Measurements from ENCODE around the gene CASP8AP2. TPM values are rescaled to one million over a fixed set of nuclear protein-coding genes. Genes with fewer than 3 reads are reported as not detected.

Gene CASP8AP2
- total RNA-seq, 1 donor from 2014 or later: 12.1 TPM

DNA sequence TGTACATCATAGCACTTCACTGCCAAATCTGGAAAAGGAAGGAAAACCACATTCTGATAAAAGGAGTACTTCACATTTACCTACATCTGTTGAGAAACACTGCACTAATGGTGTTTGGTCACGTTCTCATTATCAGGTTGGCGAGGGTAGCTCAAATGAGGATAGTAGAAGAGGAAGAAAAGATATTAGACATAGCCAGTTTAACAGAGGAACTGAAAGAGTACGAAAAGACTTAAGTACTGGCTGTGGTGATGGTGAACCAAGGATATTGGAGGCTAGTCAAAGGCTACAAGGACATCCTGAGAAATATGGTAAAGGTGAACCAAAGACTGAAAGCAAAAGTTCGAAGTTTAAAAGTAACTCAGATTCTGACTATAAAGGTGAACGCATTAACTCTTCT is 32.6 kb downstream of the CASP8AP2 start:
- FAIRE-seq: no peak
- Histone ChIP-seq H3K27ac (ENCODE audit: low read depth, low read length) (no peak overlapping the region), H3K9ac (ENCODE audit: low read length) (no peak overlapping the region), H3K36me3 (ENCODE audit: insufficient read depth, low read length) (peaks cover 49% of the 10 kb centered on the region), H2AFZ (ENCODE audit: low read depth, low read length) (no peak overlapping the region), H3K4me3 (ENCODE audit: insufficient read depth, low read depth, low read length) (no peak overlapping the region), H3K9me3 (ENCODE audit: insufficient read depth, low read depth, low read length) (no peaks in the 10 kb centered on the region), H3K27me3 (ENCODE audit: insufficient read depth, low read length) (no peaks in the 10 kb centered on the region), H3K4me2 (ENCODE audit: low read length) (no peak overlapping the region), H4K20me1 (ENCODE audit: insufficient read depth, low read length) (no peaks in the 10 kb centered on the region), H3K4me1 (ENCODE audit: insufficient read depth, low read length) (no peaks in the 10 kb centered on the region), H3K79me2 (ENCODE audit: insufficient read depth, low read length) (no peaks in the 10 kb centered on the region)
- DNase-seq (ENCODE audit: low read depth): no peak
- Mint-ChIP-seq H3K27ac (ENCODE audit: unreplicated experiment) (no peak overlapping the region), H3K9me3 (ENCODE audit: unreplicated experiment) (no peaks in the 10 kb centered on the region), H3K4me1 (ENCODE audit: low read depth, unreplicated experiment) (no peaks in the 10 kb centered on the region), H3K36me3 (ENCODE audit: low read depth, unreplicated experiment) (peaks cover 27% of the 10 kb centered on the region), H3K27me3 (ENCODE audit: low read depth, unreplicated experiment) (no peaks in the 10 kb centered on the region), H3K4me3 (ENCODE audit: unreplicated experiment) (no peak overlapping the region)
- TF ChIP-seq, protein P1, sequence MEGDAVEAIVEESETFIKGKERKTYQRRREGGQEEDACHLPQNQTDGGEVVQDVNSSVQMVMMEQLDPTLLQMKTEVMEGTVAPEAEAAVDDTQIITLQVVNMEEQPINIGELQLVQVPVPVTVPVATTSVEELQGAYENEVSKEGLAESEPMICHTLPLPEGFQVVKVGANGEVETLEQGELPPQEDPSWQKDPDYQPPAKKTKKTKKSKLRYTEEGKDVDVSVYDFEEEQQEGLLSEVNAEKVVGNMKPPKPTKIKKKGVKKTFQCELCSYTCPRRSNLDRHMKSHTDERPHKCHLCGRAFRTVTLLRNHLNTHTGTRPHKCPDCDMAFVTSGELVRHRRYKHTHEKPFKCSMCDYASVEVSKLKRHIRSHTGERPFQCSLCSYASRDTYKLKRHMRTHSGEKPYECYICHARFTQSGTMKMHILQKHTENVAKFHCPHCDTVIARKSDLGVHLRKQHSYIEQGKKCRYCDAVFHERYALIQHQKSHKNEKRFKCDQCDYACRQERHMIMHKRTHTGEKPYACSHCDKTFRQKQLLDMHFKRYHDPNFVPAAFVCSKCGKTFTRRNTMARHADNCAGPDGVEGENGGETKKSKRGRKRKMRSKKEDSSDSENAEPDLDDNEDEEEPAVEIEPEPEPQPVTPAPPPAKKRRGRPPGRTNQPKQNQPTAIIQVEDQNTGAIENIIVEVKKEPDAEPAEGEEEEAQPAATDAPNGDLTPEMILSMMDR (IDR thresholded peaks at IDR 0.05; ENCODE audit: insufficient read depth, low read depth, low read length): no peak
- TF ChIP-seq EZH2 (IDR thresholded peaks at IDR 0.05; ENCODE audit: insufficient read depth, low read length): no peak

DNA sequence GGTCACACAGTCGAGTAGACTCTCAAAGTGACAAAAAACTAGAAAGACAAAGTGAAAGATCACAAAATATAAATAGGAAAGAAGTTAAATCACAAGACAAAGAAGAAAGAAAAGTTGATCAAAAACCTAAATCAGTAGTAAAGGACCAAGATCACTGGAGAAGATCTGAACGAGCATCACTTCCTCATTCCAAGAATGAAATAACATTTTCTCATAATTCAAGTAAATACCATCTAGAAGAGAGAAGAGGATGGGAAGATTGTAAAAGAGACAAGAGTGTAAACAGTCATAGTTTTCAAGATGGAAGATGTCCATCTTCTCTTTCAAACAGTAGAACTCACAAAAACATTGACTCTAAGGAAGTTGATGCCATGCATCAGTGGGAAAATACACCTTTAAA is 33.0 kb downstream of the CASP8AP2 start:
- Histone ChIP-seq H2AFZ (ENCODE audit: low read depth, low read length) (no peak overlapping the region), H3K36me3 (ENCODE audit: insufficient read depth, low read length) (peaks cover 51% of the 10 kb centered on the region), H3K4me2 (ENCODE audit: low read length) (no peak overlapping the region), H3K9ac (ENCODE audit: low read length) (no peak overlapping the region), H3K9me3 (ENCODE audit: insufficient read depth, low read depth, low read length) (no peaks in the 10 kb centered on the region), H3K27ac (ENCODE audit: low read depth, low read length) (no peak overlapping the region), H4K20me1 (ENCODE audit: insufficient read depth, low read length) (no peaks in the 10 kb centered on the region), H3K27me3 (ENCODE audit: insufficient read depth, low read length) (no peaks in the 10 kb centered on the region), H3K4me1 (ENCODE audit: insufficient read depth, low read length) (no peaks in the 10 kb centered on the region), H3K4me3 (ENCODE audit: insufficient read depth, low read depth, low read length) (no peak overlapping the region), H3K79me2 (ENCODE audit: insufficient read depth, low read length) (no peaks in the 10 kb centered on the region)
- H3K4me1 Mint-ChIP-seq (ENCODE audit: low read depth, unreplicated experiment): no peaks in the 10 kb centered on the region
- DNase-seq (ENCODE audit: low read depth) (no peak), FAIRE-seq (no peak)
- H3K4me3 Mint-ChIP-seq (ENCODE audit: unreplicated experiment): no peak overlapping the region
- no peaks in the 10 kb centered on the region for H3K9me3 Mint-ChIP-seq (ENCODE audit: unreplicated experiment)
- H3K27me3 Mint-ChIP-seq (ENCODE audit: low read depth, unreplicated experiment): no peaks in the 10 kb centered on the region
- no peak overlapping the region for H3K27ac Mint-ChIP-seq (ENCODE audit: unreplicated experiment)
- peaks cover 31% of the 10 kb centered on the region for H3K36me3 Mint-ChIP-seq (ENCODE audit: low read depth, unreplicated experiment)
- no peak for TF ChIP-seq EZH2 (IDR thresholded peaks at IDR 0.05; ENCODE audit: insufficient read depth, low read length)
- TF ChIP-seq, protein P1 (IDR thresholded peaks at IDR 0.05; ENCODE audit: insufficient read depth, low read depth, low read length): no peak

DNA sequence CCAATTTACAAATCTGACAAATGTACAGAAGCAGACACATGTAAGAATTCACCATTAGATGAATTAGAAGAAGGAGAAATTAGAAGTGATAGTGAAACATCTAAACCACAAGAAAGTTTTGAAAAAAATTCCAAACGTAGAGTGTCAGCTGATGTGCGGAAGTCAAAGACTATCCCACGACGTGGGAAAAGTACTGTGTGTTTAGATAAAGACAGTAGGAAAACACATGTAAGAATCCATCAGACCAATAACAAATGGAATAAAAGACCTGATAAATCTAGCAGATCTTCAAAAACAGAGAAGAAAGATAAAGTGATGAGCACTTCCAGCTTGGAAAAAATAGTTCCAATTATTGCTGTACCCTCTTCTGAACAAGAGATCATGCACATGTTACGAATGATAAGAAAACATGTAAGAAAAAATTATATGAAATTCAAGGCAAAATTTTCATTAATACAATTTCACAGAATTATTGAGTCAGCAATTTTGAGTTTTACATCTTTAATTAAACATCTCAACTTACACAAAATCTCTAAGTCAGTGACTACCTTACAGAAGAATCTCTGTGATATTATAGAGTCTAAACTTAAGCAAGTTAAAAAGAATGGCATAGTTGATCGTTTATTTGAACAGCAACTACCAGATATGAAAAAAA is 36.5 kb downstream of the CASP8AP2 start:
- Histone ChIP-seq H4K20me1 (ENCODE audit: insufficient read depth, low read length) (no peaks in the 10 kb centered on the region), H3K4me3 (ENCODE audit: insufficient read depth, low read depth, low read length) (no peak overlapping the region), H3K9ac (ENCODE audit: low read length) (no peak overlapping the region), H3K4me2 (ENCODE audit: low read length) (no peak overlapping the region), H3K79me2 (ENCODE audit: insufficient read depth, low read length) (no peaks in the 10 kb centered on the region), H3K9me3 (ENCODE audit: insufficient read depth, low read depth, low read length) (no peaks in the 10 kb centered on the region), H3K4me1 (ENCODE audit: insufficient read depth, low read length) (no peaks in the 10 kb centered on the region), H3K27ac (ENCODE audit: low read depth, low read length) (no peak overlapping the region), H2AFZ (ENCODE audit: low read depth, low read length) (no peak overlapping the region), H3K27me3 (ENCODE audit: insufficient read depth, low read length) (no peaks in the 10 kb centered on the region), H3K36me3 (ENCODE audit: insufficient read depth, low read length) (peaks cover 46% of the 10 kb centered on the region)
- TF ChIP-seq EZH2 (IDR thresholded peaks at IDR 0.05; ENCODE audit: insufficient read depth, low read length): no peak
- TF ChIP-seq, protein P1 (IDR thresholded peaks at IDR 0.05; ENCODE audit: insufficient read depth, low read depth, low read length): no peak
- Mint-ChIP-seq H3K4me1 (ENCODE audit: low read depth, unreplicated experiment) (no peaks in the 10 kb centered on the region), H3K27ac (ENCODE audit: unreplicated experiment) (no peak overlapping the region), H3K4me3 (ENCODE audit: unreplicated experiment) (no peak overlapping the region), H3K27me3 (ENCODE audit: low read depth, unreplicated experiment) (no peaks in the 10 kb centered on the region), H3K36me3 (ENCODE audit: low read depth, unreplicated experiment) (peaks cover 37% of the 10 kb centered on the region), H3K9me3 (ENCODE audit: unreplicated experiment) (no peaks in the 10 kb centered on the region)
- FAIRE-seq: no peak
- no peak for DNase-seq (ENCODE audit: low read depth)
